Thyroid gland (tissue), 4 donors: ENCODE data around the gene SIRT3.

ENCODE experiments used
- CTCF ChIP-seq, 6 experiments: fragments of 200-600 bp in 3 of 6; fragments of 450-650 bp in 3 of 6; sonication (generic) in 3 of 6; IDR thresholded peaks; one replicate each; pipeline ENCODE4 v1.5.1; 2016 to 2019; ENCODE audit warnings: antibody characterized with exemption in 6 of 6, mild to moderate bottlenecking in 2 of 6, inconsistent platforms in 1 of 6, moderate library complexity in 1 of 6
- POLR2A ChIP-seq, 2 donors: fragments of 450-650 bp; IDR thresholded peaks; one replicate each; pipeline ENCODE4 v1.6.1; 2017; ENCODE audit warnings: antibody characterized with exemption in 2 of 2, mild to moderate bottlenecking in 2 of 2, moderate library complexity in 1 of 2

GRCh38 chr11:199782-200181 is 36.4 kb downstream of the SIRT3 start:
- TF ChIP-seq CTCF (IDR thresholded peaks at IDR 0.05) (no peak), POLR2A (IDR thresholded peaks at IDR 0.05) (no peak)
